HCT116 (cell line): ENCODE data around the gene THSD4. TPM values are rescaled to one million over a fixed set of nuclear protein-coding genes. Genes with fewer than 3 reads are reported as not detected.

ENCODE experiments used
- ATAC-seq: fragments of 200-7000 bp; cut with Tn5 transposase; 2 replicates; pipeline ENCODE4 v1.9.1; 2020; ENCODE audit warnings: mild to moderate bottlenecking, moderate library complexity
- BruUV-seq: library from RNA; stranded (reverse); fragments of 400-500 nt; replicated peaks from 2 replicates; lab custom pipeline; 2021; lab: Mats Ljungman, UMichigan
- CTCF ChIA-PET: fragments of 300-600 bp; sonication (Branson Sonifier 250); formaldehyde crosslinking; loops from one replicate; lab custom pipeline; 2021; ENCODE audit warnings: antibody characterized with exemption; lab: Charles Lee
- POLR2A ChIA-PET: fragments of 300-600, 350-600 bp; sonication (Branson Sonifier 250); formaldehyde crosslinking; loops from one replicate; lab custom pipeline; 2021; ENCODE audit warnings: antibody characterized with exemption; lab: Charles Lee
- RAD21 ChIA-PET, 2 experiments: fragments of 300-600 bp; sonication (Branson Sonifier 250); formaldehyde crosslinking; loops; one replicate each; lab custom pipeline; 2023; ENCODE audit warnings: low total read pairs in 2 of 2; ENCODE audit not compliant: uncharacterized antibody in 2 of 2, unreplicated experiment in 2 of 2, low non-redundant PET in 1 of 2; lab: Charles Lee
- DNase-seq: peaks from one replicate; pipeline ENCODE4 v3.0.0-alpha.2; 2010; ENCODE audit warnings: low read depth, low spot score
- H2AFZ ChIP-seq: fragments of 200-600 bp; shearing (Covaris generic), sonication (generic); 2 replicates; pipeline ENCODE4 v1.6.1; 2017; ENCODE audit warnings: low read depth, mixed run types, mixed read lengths, antibody characterized with exemption, low read length; ENCODE audit not compliant: poor library complexity, severe bottlenecking
- H3K27ac ChIP-seq: 2 replicates; pipeline ENCODE4 v1.5.1; 2012; ENCODE audit warnings: low read depth, low read length
- H3K27me3 ChIP-seq: fragments of 200-600 bp; sonication (generic); 2 replicates; pipeline ENCODE4 v1.6.1; 2016; ENCODE audit warnings: mixed run types, low read length, mixed read lengths; ENCODE audit not compliant: insufficient read depth
- H3K36me3 ChIP-seq, 2 experiments: fragments of 200-500 bp in 1 of 2; fragments of 200-600 bp in 1 of 2; sonication (Bioruptor generic) in 1 of 2; sonication (generic) in 1 of 2; 2 replicates each; pipeline versions ENCODE4 v1.5.1 to v1.6.1; 2014 to 2016; ENCODE audit warnings: low read length in 2 of 2, inconsistent platforms in 1 of 2, mixed read lengths in 1 of 2, mixed run types in 1 of 2; ENCODE audit not compliant: insufficient read depth in 2 of 2, control insufficient read depth in 1 of 2
- H3K4me1 ChIP-seq, 2 experiments: fragments of 200-600 bp in 1 of 2; sonication (generic) in 1 of 2; 2 replicates each; pipeline versions ENCODE4 v1.5.1 to v1.6.1; 2012 to 2017; ENCODE audit warnings: low read length in 2 of 2, inconsistent platforms in 1 of 2, mild to moderate bottlenecking in 1 of 2, mixed read lengths in 1 of 2, mixed run types in 1 of 2, moderate library complexity in 1 of 2; ENCODE audit not compliant: insufficient read depth in 2 of 2, control insufficient read depth in 1 of 2
- H3K4me2 ChIP-seq: fragments of 200-600 bp; sonication (generic); 2 replicates; pipeline ENCODE4 v1.6.1; 2017; ENCODE audit warnings: mixed run types, low read length, mixed read lengths
- H3K4me3 ChIP-seq, 2 experiments: fragments of 200-600 bp in 1 of 2; sonication (generic) in 1 of 2; replicated peaks in 1 of 2; 2 replicates each; pipeline ENCODE4 v1.5.1; 2011 to 2016; ENCODE audit warnings: low read length in 2 of 2, control low read depth in 1 of 2, low read depth in 1 of 2, mild to moderate bottlenecking in 1 of 2, mixed read lengths in 1 of 2, mixed run types in 1 of 2
- H3K79me2 ChIP-seq: fragments of 200-600 bp; sonication (generic); 2 replicates; pipeline ENCODE4 v1.6.1; 2017; ENCODE audit warnings: mild to moderate bottlenecking, mixed run types, low read length, moderate library complexity, mixed read lengths; ENCODE audit not compliant: insufficient read depth
- H3K9ac ChIP-seq: fragments of 200-600 bp; sonication (generic); 2 replicates; pipeline ENCODE4 v1.6.1; 2016; ENCODE audit warnings: low read length, mixed read lengths
- H3K9me2 ChIP-seq: fragments of 200-600 bp; sonication (generic), shearing (Covaris generic); 2 replicates; pipeline ENCODE4 v1.6.1; 2017; ENCODE audit warnings: mixed run types, mild to moderate bottlenecking, moderate library complexity; ENCODE audit not compliant: insufficient read depth
- H3K9me3 ChIP-seq, 2 experiments: fragments of 200-500 bp in 1 of 2; fragments of 200-600 bp in 1 of 2; sonication (Bioruptor generic) in 1 of 2; sonication (generic) in 1 of 2; 2 replicates each; pipeline ENCODE4 v1.6.1; 2014 to 2017; ENCODE audit warnings: low read length in 2 of 2, mixed read lengths in 2 of 2, inconsistent platforms in 1 of 2, low read depth in 1 of 2, mild to moderate bottlenecking in 1 of 2, mixed run types in 1 of 2, moderate library complexity in 1 of 2; ENCODE audit not compliant: control insufficient read depth in 1 of 2, insufficient read depth in 1 of 2
- H4K20me1 ChIP-seq: fragments of 200-600 bp; sonication (generic), shearing (Covaris generic); 2 replicates; pipeline ENCODE4 v1.6.1; 2017; ENCODE audit warnings: mixed run types, mild to moderate bottlenecking, moderate library complexity; ENCODE audit not compliant: insufficient read depth
- ATF3 ChIP-seq: IDR thresholded peaks from 2 replicates; pipeline ENCODE4 v1.6.1; 2012
- EGR1 ChIP-seq: IDR thresholded peaks from 2 replicates; pipeline ENCODE4 v1.6.1; 2012; ENCODE audit warnings: low read depth
- EZH2 ChIP-seq: fragments of 200-600 bp; sonication (generic); IDR thresholded peaks from 2 replicates; pipeline ENCODE4 v1.6.1; 2017; ENCODE audit warnings: antibody characterized with exemption, mixed run types
- EZH2phosphoT487 ChIP-seq: fragments of 200-600 bp; IDR thresholded peaks from 2 replicates; pipeline ENCODE4 v1.6.1; 2018; ENCODE audit warnings: antibody characterized with exemption, borderline replicate concordance
- FOSL1 ChIP-seq: IDR thresholded peaks from 2 replicates; pipeline ENCODE4 v1.6.1; 2012; ENCODE audit warnings: low read depth
- JUND ChIP-seq: IDR thresholded peaks from 2 replicates; pipeline ENCODE4 v1.6.1; 2012
- MAX ChIP-seq: IDR thresholded peaks from 2 replicates; pipeline ENCODE4 v1.6.1; 2012
- POLR2A ChIP-seq: IDR thresholded peaks from 2 replicates; pipeline ENCODE4 v1.7.0; 2011; ENCODE audit warnings: borderline replicate concordance; ENCODE audit not compliant: insufficient read depth, insufficient read length; ENCODE audit errors: extremely low read depth
- POLR2AphosphoS5 ChIP-seq: IDR thresholded peaks from 2 replicates; pipeline ENCODE4 v1.6.1; 2011; ENCODE audit warnings: mild to moderate bottlenecking, low read depth, low read length, moderate library complexity
- REST ChIP-seq: IDR thresholded peaks from 2 replicates; pipeline ENCODE4 v1.6.1; 2012; ENCODE audit warnings: low read depth
- SIN3A ChIP-seq: IDR thresholded peaks from 2 replicates; pipeline ENCODE4 v1.6.1; 2012; ENCODE audit warnings: low read depth
- SRF ChIP-seq: IDR thresholded peaks from 2 replicates; pipeline ENCODE4 v1.6.1; 2012; ENCODE audit warnings: low read depth
- TCF7L2 ChIP-seq: IDR thresholded peaks from 2 replicates; pipeline ENCODE4 v1.7.0; 2011; ENCODE audit warnings: borderline replicate concordance, inconsistent platforms; ENCODE audit not compliant: insufficient read depth, insufficient read length; ENCODE audit errors: extremely low read depth
- YY1 ChIP-seq: IDR thresholded peaks from 2 replicates; pipeline ENCODE4 v1.6.1; 2011; ENCODE audit warnings: low read length, low read depth, moderate library complexity, mild to moderate bottlenecking; ENCODE audit not compliant: insufficient replicate concordance; ENCODE audit errors: extremely low read depth
- ZBTB33 ChIP-seq: IDR thresholded peaks from 2 replicates; pipeline ENCODE4 v1.6.1; 2011; ENCODE audit warnings: mild to moderate bottlenecking, low read length, moderate library complexity; ENCODE audit not compliant: insufficient replicate concordance; ENCODE audit errors: extremely low read depth
- ZNF274 ChIP-seq: fragments of 200-500 bp; sonication (Bioruptor generic); IDR thresholded peaks from 2 replicates; pipeline ENCODE4 v1.6.1; 2014; ENCODE audit warnings: mild to moderate bottlenecking, low read depth, low read length, inconsistent platforms
- intact Hi-C: fragments of 100-400 bp; cut with micrococcal nuclease; formaldehyde crosslinking; loops from 2 replicates; pipeline ENCODE4 v1.10.0; 2022
- total RNA-seq: library from RNA; stranded (reverse); gene quantifications from one replicate; pipeline ENCODE4 v1.2.1, GENCODE V29; 2021; ENCODE audit not compliant: unreplicated experiment

Gene THSD4
- total RNA-seq, 1 experiment from 2014 or later, result 30.5 TPM

- CTCF ChIA-PET, result no interaction called here
- no peak overlapping the region for H2AFZ ChIP-seq
- no peaks in the 10 kb centered on the region for H3K4me1 ChIP-seq
- RAD21 ChIA-PET, result no interaction called here
- POLR2A ChIA-PET, result no interaction called here
- H3K9ac ChIP-seq, result no peak overlapping the region
- no peaks in the 10 kb centered on the region for H3K27me3 ChIP-seq
- H3K4me2 ChIP-seq, result no peak overlapping the region
- no peaks in the 10 kb centered on the region for H3K9me2 ChIP-seq
- H4K20me1 ChIP-seq, result no peaks in the 10 kb centered on the region
- no peaks in the 10 kb centered on the region for H3K9me3 ChIP-seq
- BruUV-seq, result no TSS peak
- H3K27ac ChIP-seq, result no peak overlapping the region
- no peak overlapping the region for H3K4me3 ChIP-seq
- TF ChIP-seq EZH2 (no peak), FOSL1 (no peak), MAX (no peak), ATF3 (no peak), TCF7L2 (no peak), POLR2A (no peak), POLR2AphosphoS5 (no peak), EGR1 (no peak), REST (no peak), SRF (no peak), SIN3A (no peak), JUND (no peak), ZBTB33 (no peak), ZNF274 (no peak), EZH2phosphoT487 (no peak), YY1 (no peak)
- DNase-seq (no peak), ATAC-seq (no peak)
- intact Hi-C loops, result no loop called here
- H3K36me3 ChIP-seq, result no peaks in the 10 kb centered on the region
- no peaks in the 10 kb centered on the region for H3K79me2 ChIP-seq
Measured at GRCh38 chr15:71186267-71186666, 71.0 kb downstream of the THSD4 start.
